ENCODE data around the gene THUMPD3.

Gene THUMPD3

GRCh38 chr3:9361691-9362388, 1.0 kb upstream of the THUMPD3 start:
- no peak for DNase-seq

- DNase-seq, result no peak
These were observed 6.7 kb downstream of the THUMPD3 start for GRCh38 chr3:9369508-9369907.

GRCh38 chr3:9373465-9373864, 10.6 kb downstream of the THUMPD3 start:
- no peak for DNase-seq

- no peak for DNase-seq
These were observed 15.1 kb downstream of the THUMPD3 start for GRCh38 chr3:9377981-9378380.

GRCh38 chr3:9379327-9379726, 16.5 kb downstream of the THUMPD3 start:
- no peak for DNase-seq

GRCh38 chr3:9380014-9380413, 17.2 kb downstream of the THUMPD3 start:
- DNase-seq, result no peak

GRCh38 chr3:9384141-9384828, 21.4 kb downstream of the THUMPD3 start:
- no peak for DNase-seq

GRCh38 chr3:9385187-9386077, 22.6 kb downstream of the THUMPD3 start:
- no peak for DNase-seq

GRCh38 chr3:9386078-9386459, 23.2 kb downstream of the THUMPD3 start:
- no peak for DNase-seq

GRCh38 chr3:9386501-9387321, 23.9 kb downstream of the THUMPD3 start:
- no peak for DNase-seq

GRCh38 chr3:9387322-9387655, 24.4 kb downstream of the THUMPD3 start:
- DNase-seq, result no peak

GRCh38 chr3:9388142-9388541, 25.3 kb downstream of the THUMPD3 start:
- no peak for DNase-seq

- no peak for DNase-seq
These were observed 25.9 kb downstream of the THUMPD3 start for GRCh38 chr3:9388562-9389272.

GRCh38 chr3:9390265-9390888, 27.5 kb downstream of the THUMPD3 start:
- no peak for DNase-seq

- no peak for DNase-seq
These were observed 29.2 kb downstream of the THUMPD3 start for GRCh38 chr3:9392041-9392440.

- peak; percentile 23 for DNase-seq
These were observed 32.9 kb downstream of the THUMPD3 start for GRCh38 chr3:9395570-9396300.

GRCh38 chr3:9396301-9396631, 33.4 kb downstream of the THUMPD3 start:
- no peak for DNase-seq

- peak; percentile 99 for DNase-seq
These were observed 33.9 kb downstream of the THUMPD3 start for GRCh38 chr3:9396632-9397331.

GRCh38 chr3:9397332-9397905, 34.6 kb downstream of the THUMPD3 start, which contains the start of gene SETD5:
Gene SETD5 (plus strand): TSS chr3:9397615. CDS start chr3:9428939, 31,324 bp downstream.
- peak; percentile 99 for DNase-seq

Measured in femur (tissue), 1 donor.